Left ventricle myocardium inferior (tissue), 1 donor: ENCODE results near the gene CDK9. TPM values are rescaled to one million over a fixed set of nuclear protein-coding genes. Genes with fewer than 3 reads are reported as not detected.

Experiments used
- DNase-seq: peaks from one replicate; pipeline ENCODE4 v3.0.0-alpha.2; 2020
- H3K27ac ChIP-seq: fragments of 200-600 bp; replicated peaks from 2 replicates; pipeline ENCODE4 v1.8.0; 2021
- H3K27me3 ChIP-seq: fragments of 200-600 bp; 2 replicates; pipeline ENCODE4 v1.8.0; 2021; ENCODE audit warnings: low read depth
- H3K36me3 ChIP-seq: fragments of 200-600 bp; 2 replicates; pipeline ENCODE4 v1.8.0; 2021
- H3K4me1 ChIP-seq: fragments of 200-600 bp; 2 replicates; pipeline ENCODE4 v1.8.0; 2021
- H3K4me3 ChIP-seq: fragments of 200-600 bp; 2 replicates; pipeline ENCODE4 v1.8.0; 2021; ENCODE audit warnings: mild to moderate bottlenecking, moderate library complexity
- H3K9me3 ChIP-seq: fragments of 200-600 bp; replicated peaks from 2 replicates; pipeline ENCODE4 v1.8.0; 2021
- CTCF ChIP-seq: fragments of 200-600 bp; IDR thresholded peaks from 2 replicates; pipeline ENCODE4 v1.8.0; 2021; ENCODE audit warnings: antibody characterized with exemption, mild to moderate bottlenecking, borderline replicate concordance
- intact Hi-C: fragments of 100-400 bp; cut with micrococcal nuclease; formaldehyde crosslinking; loops from one replicate; pipeline ENCODE4 v1.11.0; 2022
- total RNA-seq: library from RNA; stranded (reverse); fragmentation: NEBNext Ultra II Directional; extraction: Animal tissue kit (Norgen Biotek cat#: 25700); gene quantifications from one replicate; pipeline ENCODE4 v1.2.1, GENCODE V29; 2021
- donor health status: DM: no; HTN: yes; CAD: no; lungs with severe emphysema.

Gene CDK9
- total RNA-seq, 1 donor from 2014 or later: 46.4 TPM

- Histone ChIP-seq H3K9me3 (no peaks in the 10 kb centered on the region), H3K4me3 (no peak overlapping the region), H3K36me3 (peaks cover 15% of the 10 kb centered on the region), H3K4me1 (peaks cover 68% of the 10 kb centered on the region), H3K27me3 (no peaks in the 10 kb centered on the region), H3K27ac (peak overlapping the region; percentile 98)
- intact Hi-C loops: loop anchor here (5.0 kb wide), 1 partner anchor 46 kb away; the partner anchor contains the start of gene TOR2A
- DNase-seq: peak; percentile 51
- no peak for TF ChIP-seq CTCF
Measured at GRCh38 chr9:127783111-127784008, 2.5 kb upstream of the CDK9 start.

- H3K4me3 ChIP-seq: peak overlapping the region; percentile 90
Measured at GRCh38 chr9:127785023-127785932, 556 bp upstream of the CDK9 start.

GRCh38 chr9:127786773-127787104, 905 bp downstream of the CDK9 start:
- Histone ChIP-seq H3K4me3 (peak overlapping the region; percentile 90), H3K27ac (peak overlapping the region; percentile 98), H3K27me3 (no peaks in the 10 kb centered on the region), H3K36me3 (peaks cover 49% of the 10 kb centered on the region), H3K9me3 (no peaks in the 10 kb centered on the region), H3K4me1 (peaks cover 78% of the 10 kb centered on the region)
- TF ChIP-seq CTCF: peak; percentile 46
- intact Hi-C loops: loop anchor here (5.0 kb wide), 1 partner anchor 136 kb away; no protein-coding TSS in a partner anchor
- no peak for DNase-seq

More at GRCh38 chr9:127785023-127785932, 556 bp upstream of the CDK9 start:
- DNase-seq: peak; percentile 89
- H3K27ac ChIP-seq: peak overlapping the region; percentile 98
- H3K36me3 ChIP-seq: peaks cover 34% of the 10 kb centered on the region
- TF ChIP-seq CTCF: peak; percentile 87
- peaks cover 68% of the 10 kb centered on the region for H3K4me1 ChIP-seq
- H3K9me3 ChIP-seq: no peaks in the 10 kb centered on the region
- no peaks in the 10 kb centered on the region for H3K27me3 ChIP-seq
- intact Hi-C loops: loop anchor here (5.0 kb wide), 1 partner anchor 137 kb away; no protein-coding TSS in a partner anchor

GRCh38 chr9:127788337-127789011, 2.6 kb downstream of the CDK9 start:
- no peaks in the 10 kb centered on the region for H3K27me3 ChIP-seq
- TF ChIP-seq CTCF: no peak
- intact Hi-C loops: loop anchor here (5.0 kb wide), 1 partner anchor 134 kb away; no protein-coding TSS in a partner anchor
- H3K27ac ChIP-seq: no peak overlapping the region
- no peak for DNase-seq
- H3K4me3 ChIP-seq: no peak overlapping the region
- peaks cover 78% of the 10 kb centered on the region for H3K4me1 ChIP-seq
- H3K36me3 ChIP-seq: peaks cover 59% of the 10 kb centered on the region
- H3K9me3 ChIP-seq: no peaks in the 10 kb centered on the region

- peaks cover 59% of the 10 kb centered on the region for H3K36me3 ChIP-seq
- DNase-seq: no peak
- intact Hi-C loops: loop anchor here (5.0 kb wide), 1 partner anchor 133 kb away; no protein-coding TSS in a partner anchor
Measured at GRCh38 chr9:127789179-127789578, 3.3 kb downstream of the CDK9 start.

More at GRCh38 chr9:127789179-127789578, 3.3 kb downstream of the CDK9 start:
- no peaks in the 10 kb centered on the region for H3K9me3 ChIP-seq
- peaks cover 78% of the 10 kb centered on the region for H3K4me1 ChIP-seq
- peak overlapping the region; percentile 77 for H3K27ac ChIP-seq
- H3K4me3 ChIP-seq: no peak overlapping the region
- H3K27me3 ChIP-seq: no peaks in the 10 kb centered on the region
- no peak for TF ChIP-seq CTCF
